ENCODE measurements around the gene STPG2.
"Not testable (repeated sequence)": the region's sequence is repeated elsewhere in the genome, so short reads cannot be mapped to it uniquely, and the experiment has no call there.

Gene STPG2

DNA sequence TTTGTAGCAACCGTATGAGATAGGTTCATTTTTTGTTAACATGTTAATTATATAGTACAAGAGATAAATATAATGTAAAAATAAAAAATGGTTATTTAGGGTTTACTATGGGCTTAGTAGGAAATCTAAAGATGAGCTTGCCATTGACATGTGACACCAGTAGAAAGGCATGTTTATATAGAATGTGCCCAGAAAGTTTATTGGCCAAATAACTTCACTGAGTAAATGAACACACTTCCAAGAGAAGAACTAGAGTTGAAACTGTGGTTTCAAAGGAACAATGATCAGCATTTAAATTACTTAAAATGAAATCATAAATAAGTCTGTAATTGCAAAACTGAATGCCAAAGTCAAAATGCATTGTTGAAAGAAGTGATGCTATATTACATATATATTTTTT lies 503.3 kb downstream of the STPG2 start:
- no peak for DNase-seq (ENCODE audit: low spot score)

DNA sequence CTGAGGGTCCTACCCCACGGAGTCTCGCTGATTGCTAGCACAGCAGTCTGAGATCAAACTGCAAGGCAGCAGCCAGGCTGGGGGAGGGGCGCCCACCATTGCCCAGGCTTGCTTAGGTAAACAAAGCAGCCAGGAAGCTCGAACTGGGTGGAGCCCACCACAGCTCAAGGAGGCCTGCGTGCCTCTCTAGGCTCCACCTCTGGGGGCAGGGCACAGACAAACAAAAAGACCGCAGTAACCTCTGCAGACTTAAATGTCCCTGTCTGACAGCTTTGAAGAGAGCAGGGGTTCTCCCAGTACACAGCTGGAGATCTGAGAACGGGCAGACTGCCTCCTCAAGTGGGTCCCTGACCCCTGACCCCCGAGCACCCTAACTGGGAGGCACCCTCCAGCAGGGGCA lies 509.4 kb downstream of the STPG2 start:
- DNase-seq (ENCODE audit: low spot score): not testable (repeated sequence)

DNA sequence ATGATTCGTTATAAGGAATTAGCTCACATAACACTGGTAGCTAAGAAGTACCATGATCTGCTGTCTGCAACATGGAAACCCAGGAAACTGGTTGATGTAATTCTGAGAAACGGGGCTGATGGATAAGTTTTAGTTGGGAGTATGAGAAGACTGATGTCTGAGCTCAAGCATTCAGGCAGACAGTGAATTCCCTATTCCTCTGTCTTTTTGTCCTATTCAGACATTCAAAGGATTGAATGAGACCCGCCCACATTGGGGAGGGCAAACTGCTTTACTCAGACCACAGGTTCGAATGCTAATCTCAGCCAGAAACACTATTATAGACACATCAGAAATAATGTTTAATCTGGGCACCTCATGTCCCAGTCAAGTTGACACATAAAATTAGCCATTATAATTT lies 515.5 kb downstream of the STPG2 start:
- DNase-seq (ENCODE audit: low spot score): no peak

DNA sequence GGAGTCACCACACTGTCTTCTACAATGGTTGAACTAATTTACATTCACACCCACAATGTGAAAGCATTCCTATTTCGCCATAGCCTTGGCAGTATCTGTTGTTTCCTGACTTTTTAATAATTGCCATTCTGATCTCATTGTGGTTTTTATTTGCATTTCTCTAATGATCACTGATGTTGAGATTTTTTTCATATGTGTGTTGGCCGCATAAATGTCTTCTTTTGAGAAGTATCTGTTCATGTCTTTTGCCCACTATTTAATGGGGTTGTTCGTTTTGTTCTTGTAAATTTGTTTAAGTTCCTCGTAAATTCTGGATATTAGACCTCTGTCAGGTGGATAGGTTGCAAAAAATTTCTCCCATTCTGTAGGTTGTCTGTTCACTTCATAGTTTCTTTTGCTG lies 519.1 kb downstream of the STPG2 start:
- no peak for DNase-seq (ENCODE audit: low spot score)

DNA sequence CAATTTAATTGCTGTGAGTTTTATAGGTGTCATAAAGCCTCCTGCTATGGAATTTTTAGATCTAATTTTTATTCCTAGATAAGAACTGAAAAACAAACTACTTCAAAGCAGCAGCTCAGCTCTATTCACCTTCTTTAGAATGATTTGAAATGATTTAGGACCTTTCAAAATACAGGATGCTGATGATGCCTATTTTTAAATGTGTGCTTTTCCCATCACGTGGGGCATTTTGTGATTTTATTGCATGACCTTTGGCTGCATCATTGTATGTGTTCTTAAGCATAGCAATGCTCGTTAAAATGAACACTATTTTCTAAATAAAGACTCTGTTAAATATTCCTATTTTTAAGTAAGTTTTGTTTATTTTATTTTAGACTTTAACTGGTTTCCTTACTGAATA lies 537.3 kb downstream of the STPG2 start:
- no peak for DNase-seq (ENCODE audit: low spot score)

DNA sequence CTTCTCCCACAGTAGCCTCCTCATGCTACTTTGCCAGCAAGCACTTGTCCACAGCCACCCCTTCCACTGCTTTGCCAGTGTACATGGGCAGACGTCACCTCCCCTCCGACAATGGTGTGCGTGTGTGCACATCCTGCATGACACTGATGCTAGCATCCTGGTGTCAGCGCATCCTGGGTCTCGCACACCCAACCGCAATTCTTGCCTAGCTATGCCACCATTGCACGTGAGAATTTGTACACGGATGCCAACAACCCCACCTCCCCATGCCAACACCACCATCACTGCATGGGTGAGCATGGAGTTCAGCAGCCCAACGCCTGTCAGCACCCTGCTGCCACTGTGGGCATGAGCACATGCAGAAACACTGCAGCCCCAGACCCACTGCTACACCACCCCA lies 550.0 kb downstream of the STPG2 start:
- DNase-seq (ENCODE audit: low spot score): no peak

DNA sequence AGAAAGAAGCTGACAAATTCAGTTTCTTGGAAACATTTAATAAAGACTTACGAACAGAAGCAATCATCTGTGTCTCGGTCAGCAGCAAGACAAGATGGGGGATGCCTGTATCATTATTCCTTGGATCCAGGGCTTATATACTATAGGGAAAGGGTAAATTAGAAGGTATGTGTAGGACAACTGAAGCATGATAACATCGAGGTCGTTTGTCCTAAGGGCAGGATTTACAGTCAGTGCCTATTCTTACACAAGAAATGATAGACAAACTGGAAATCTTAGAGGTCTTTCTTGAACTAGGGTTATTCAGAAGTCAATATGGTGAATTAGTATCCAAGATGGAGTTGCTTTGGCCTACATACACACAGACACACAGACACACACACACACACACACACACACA lies 553.0 kb downstream of the STPG2 start:
- no peak for DNase-seq (ENCODE audit: low spot score)

DNA sequence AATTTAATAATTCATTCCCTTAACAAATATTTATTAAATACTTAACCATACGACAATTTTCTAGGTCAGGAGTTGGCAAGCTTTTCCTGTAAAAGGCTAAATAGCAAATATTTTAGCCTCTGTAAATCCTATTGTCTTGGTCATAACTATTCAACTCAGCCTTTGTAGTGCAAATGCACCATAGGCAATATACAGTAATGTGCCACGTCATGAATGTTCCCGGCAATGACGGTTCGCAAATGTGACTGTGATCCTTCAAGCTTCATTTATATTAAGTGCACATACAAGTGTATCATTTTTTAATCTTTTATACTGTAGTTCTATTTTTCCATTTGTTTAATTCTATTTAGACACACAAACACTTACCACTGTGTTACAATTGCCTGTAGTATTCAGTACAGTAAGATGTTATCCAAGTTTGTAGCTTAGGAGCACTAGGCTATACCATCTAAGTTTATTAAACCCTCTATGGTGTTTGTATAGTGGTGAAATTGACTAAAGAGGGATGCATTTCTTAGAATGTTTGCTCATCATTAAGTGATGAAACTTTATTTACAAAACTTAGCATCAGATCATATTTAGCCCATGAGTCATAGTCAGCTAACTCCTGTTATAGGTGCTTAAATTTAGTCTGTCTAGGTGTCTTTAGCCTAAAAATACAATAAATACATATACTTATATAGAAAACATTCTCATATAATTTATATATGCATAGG lies 553.6 kb downstream of the STPG2 start:
- no peak for DNase-seq (ENCODE audit: low spot score)

DNA sequence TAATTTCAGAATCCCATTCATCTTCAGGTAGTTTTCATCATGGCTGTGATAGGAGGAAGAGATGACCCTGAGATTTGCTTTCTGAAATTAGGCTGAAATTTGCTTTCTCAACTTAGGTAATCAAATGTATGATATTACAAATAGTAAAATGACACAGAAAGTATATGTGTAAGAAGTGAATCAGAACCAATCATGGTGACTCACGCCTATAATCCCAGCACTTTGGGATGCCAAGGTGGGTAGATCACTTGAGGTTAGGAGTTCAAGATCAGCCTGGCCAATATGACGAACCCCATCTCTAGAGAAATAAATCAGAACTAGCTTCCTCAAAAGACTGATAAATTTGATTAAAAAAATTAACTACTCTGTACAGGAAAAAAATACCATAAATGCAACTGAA lies 555.4 kb downstream of the STPG2 start:
- DNase-seq (ENCODE audit: low spot score): no peak

DNA sequence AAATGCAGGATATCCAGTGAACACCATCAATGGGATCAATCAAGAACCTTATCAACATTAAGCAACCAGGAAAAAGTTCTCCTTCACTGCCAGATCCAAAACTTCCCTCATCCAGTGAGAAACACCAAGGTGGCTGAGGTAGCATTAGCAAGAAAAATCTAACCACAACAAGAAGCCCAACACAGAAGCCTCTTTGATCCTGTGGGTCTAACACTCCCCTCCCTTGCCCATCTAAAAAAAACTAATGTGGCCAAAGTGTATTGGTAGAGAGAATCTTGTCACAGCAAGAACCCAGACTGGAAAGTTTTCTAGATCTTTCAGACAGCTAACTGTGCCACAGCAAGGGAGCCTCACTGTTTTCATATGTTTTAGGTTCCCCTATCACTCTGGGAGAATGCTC lies 558.0 kb downstream of the STPG2 start:
- no peak for DNase-seq (ENCODE audit: low spot score)

DNA sequence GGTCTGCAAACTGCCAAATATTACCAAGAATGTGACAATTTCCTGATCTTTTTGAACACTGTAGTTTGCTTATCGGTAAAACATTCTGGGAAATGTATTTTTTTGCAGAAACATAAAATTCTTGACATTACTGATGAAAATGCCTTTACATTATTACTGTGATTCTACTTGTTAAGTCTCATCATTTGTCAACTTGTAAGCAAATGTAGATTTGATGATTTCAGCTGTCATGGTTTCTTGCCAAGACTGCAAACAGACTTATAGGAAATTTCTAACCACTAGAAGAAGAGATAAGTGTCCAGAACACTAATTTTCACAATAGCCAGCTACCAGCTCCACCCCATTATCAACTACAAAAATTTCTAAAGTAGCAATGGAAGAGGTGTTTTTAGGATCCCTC lies 560.4 kb downstream of the STPG2 start:
- no peak for DNase-seq (ENCODE audit: low spot score)

DNA sequence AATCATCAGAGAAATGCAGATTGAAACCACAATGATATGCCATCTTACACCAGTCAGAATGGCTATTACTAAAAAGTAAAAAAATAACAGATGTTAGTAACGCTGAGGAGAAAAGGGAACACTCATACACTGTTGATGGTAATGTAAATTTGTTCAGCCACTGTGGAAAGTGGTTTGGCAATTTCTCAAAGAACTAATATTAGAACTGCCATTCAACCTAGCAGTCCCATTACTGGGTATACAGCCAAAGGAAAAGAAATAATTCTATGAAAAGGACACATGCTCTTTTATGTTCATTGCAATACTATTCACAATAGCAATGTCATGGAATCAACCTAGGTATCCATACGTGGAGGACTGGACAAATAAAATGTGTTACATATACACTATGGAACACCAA lies 566.3 kb downstream of the STPG2 start:
- no peak for DNase-seq (ENCODE audit: low spot score)

DNA sequence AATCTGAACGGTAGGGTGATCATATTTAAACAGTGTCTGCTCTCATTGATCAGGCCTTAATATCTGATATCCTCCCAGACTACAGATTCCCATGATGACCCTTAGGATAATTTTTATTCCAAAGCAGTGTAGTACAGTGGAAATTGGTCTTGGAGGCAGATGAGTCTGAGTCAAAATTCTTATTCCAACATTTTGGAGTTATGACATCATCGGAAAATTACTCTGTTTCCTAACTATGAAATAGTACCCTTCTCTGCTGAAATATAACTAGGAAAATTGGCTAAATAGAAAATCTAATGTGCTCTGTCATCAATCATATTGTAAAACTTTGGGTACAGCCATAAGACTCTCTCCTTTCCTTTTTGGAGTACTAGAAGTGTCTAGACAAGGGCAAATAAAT lies 583.3 kb downstream of the STPG2 start:
- no peak for DNase-seq (ENCODE audit: low spot score)

DNA sequence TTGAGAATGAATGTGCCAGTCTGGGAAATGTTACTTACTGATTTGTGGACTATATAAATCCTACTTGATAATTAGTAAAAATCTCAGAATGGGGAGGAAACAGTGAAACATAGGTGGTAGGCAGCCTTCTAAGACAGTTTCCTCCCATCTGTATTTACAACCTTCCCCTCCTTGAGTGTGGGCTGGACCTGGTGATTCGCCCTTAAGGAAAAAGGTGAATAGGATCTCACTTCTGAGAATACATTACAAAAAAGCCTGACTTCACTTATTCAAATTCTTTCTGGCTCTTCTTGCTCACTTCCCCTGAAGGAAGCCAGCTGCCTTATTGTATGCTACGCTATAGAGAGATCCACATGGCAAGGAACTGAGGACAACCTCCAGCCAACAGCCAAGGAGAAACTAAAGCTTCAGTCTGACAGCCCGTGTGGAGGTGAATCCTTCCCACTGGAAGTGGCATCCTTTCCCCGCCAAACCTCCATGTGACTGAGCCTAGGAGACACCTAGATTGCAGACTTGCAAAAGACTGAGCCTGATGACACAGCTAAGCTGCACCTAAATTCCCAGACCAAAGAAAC lies 585.0 kb downstream of the STPG2 start:
- DNase-seq (ENCODE audit: low spot score): no peak

DNA sequence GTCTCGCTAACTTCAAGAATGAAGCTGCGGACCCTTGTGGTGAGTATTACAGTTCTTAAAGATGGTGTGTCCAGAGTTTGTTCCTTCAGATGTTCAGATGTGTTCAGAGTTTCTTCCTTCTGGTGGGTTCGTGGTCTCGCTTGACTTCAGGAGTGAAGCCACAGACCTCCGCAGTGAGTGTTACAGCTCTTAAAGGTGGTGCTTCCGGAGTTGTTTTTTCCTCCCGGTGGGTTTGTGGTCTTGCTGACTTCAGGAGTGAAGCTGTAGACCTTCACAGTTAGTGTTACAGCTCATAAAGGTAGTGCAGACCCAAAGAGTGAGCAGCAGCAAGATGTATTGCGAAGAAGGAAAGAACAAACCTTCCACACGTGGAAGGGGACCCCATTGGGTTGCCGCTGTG lies 592.6 kb downstream of the STPG2 start:
- DNase-seq (ENCODE audit: low spot score): not testable (repeated sequence)

DNA sequence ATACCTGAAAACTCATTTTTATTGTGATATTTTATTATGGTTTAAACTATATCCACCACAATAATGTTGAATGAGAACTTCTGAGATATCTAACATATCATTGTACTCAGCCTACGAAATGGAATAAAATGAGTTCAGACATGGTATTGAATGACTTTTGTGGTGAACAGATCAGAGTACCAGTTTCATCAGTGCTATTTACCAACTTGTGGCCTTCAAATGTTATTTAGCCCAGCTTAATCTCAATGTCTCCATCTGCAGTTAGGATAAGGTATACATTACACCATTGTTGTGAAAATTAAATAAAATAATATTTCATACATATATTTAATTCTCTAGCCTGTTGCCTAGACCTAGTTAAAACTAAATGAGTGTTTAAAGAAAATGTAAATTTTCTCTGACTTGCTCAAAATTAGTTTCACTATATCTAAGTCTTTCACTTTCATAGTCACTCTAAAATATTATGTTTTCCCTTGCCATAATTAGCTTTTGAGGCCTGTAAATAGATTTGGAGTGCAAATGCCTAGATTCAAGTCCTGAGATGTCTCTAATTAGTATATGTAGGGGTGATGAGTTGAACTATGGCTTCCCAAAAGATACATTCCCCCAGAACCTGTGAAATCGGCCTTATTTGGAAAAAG lies 594.2 kb downstream of the STPG2 start:
- no peak for DNase-seq (ENCODE audit: low spot score)

DNA sequence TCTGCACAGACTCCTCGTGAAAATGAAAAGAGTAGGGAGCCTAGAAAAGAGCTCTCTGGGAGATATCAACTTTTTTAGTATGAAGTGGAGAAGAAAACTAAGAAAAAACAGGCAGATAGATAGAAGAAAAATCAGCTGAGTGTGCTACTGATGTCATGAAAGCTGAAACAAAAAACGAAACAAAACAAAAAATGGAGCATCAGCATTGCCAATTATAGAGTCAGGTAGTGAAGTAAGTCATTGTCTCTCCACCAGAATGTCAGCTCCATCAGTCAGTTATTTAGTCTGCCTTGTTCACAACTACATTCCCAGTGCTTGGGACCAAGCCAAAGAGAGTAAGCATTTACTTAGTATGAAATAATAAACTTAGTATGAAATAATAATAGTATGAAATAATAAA lies 595.1 kb downstream of the STPG2 start:
- no peak for DNase-seq (ENCODE audit: low spot score)

DNA sequence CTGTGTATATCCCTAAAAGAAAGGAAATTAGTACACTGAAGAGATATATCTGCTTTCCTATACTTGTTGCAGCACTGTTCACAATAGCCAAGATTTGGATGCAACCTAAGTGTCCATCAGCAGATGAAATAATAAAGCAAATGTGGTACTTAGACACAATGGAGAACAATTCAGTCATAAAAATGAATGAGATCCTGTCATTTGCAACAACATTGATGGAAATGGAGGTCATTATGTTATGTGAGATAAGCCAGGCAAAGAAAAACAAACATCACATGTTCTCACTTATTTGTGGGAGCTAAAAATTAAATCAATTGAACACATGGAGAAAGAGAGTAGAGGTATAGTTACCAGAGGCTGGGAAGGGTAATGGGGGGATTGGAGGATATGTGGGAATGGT lies 611.9 kb downstream of the STPG2 start:
- no peak for DNase-seq (ENCODE audit: low spot score)

DNA sequence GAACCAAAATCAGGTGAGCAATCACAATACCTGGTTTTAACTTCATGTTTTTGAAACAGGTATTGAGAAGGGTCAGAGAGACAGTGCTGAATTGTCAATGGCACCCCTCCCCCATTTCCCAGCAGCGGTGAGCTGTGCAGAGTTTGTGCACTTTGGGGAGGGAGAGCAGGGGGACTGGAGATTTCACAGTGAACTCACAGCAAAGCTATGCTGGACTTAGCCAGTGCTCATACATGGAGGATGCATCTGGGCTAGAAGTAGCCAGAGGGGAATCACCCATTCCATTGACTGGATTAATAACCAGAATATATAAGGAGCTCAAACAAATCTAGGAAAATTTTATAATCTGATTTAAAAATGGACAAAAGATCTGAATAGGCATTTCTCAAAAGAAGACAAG lies 612.6 kb downstream of the STPG2 start:
- DNase-seq (ENCODE audit: low spot score): no peak

DNA sequence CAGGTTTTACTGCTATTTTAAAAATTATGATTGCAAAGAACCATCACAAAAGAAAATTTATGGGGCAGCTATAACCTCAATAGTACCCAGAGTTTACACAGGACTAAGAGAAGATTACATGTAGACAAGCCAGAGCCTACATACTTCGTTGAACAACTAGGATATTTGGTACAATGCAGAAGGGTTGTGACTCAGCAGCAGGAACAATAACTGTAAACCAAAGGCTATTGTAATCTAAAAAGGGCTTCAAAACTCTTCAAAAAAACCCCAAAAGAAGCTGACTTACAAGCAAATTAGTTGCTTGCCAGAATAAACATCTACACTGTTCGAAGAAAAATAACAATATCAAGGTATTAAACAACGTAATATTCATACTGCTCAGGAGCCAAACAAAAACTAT lies 618.0 kb downstream of the STPG2 start:
- DNase-seq (ENCODE audit: low spot score): no peak

DNA sequence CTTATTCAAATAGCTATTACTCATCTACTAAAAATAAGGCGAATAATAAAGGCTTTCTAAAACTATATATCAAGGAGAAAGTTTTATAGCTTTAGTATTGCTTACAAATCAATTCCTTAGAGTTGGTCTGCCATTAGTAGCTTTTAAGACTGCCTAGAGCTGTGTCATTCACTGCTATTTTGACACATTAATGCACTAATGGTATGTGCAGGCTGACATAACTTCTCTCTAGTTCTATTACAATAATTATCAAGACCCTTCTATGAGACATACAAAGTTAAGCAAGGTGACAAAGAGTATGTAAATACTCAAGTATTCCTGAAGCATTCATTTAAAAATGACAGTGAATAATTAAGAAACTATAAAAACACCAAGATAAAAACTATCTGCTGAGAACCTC lies 625.3 kb downstream of the STPG2 start:
- DNase-seq (ENCODE audit: low spot score): no peak

DNA sequence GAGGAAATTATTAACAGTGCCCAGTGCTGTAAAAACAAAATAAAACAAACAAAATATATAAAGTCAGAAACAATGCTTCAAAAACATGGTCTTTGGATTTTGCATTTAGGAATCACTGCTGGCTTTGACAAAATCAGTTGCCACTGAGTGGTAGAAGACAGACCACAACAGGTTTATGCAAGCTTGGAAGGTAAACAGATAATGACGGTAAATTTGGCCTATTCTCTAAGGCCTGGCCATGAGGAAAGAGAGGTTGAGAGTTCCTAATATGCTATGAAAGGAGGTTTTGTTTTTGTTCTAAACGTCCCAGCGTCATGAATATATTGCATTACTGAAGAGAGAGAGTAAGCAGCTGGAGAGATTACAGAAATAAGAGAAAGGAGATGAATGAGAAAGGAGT lies 629.4 kb downstream of the STPG2 start:
- DNase-seq (ENCODE audit: low spot score): no peak
